IPS-15b (cell line): Measurements from ENCODE around the gene INSYN1.

Experiments used
- H3K27me3 ChIP-seq: one replicate; pipeline ENCODE4 v1.6.1; 2013; ENCODE audit warnings: low read length; ENCODE audit not compliant: control insufficient read depth, insufficient read depth
- H3K36me3 ChIP-seq: one replicate; pipeline ENCODE4 v1.6.1; 2013; ENCODE audit warnings: low read length; ENCODE audit not compliant: control insufficient read depth, insufficient read depth
- H3K4me1 ChIP-seq: one replicate; pipeline ENCODE4 v1.6.1; 2013; ENCODE audit warnings: mild to moderate bottlenecking, low read length; ENCODE audit not compliant: control insufficient read depth, insufficient read depth
- H3K4me3 ChIP-seq: one replicate; pipeline ENCODE4 v1.5.1; 2013; ENCODE audit warnings: low read depth, low read length
- H3K9ac ChIP-seq: one replicate; pipeline ENCODE4 v1.6.1; 2013; ENCODE audit warnings: low read depth, mild to moderate bottlenecking, low read length
- H3K9me3 ChIP-seq: one replicate; pipeline ENCODE4 v1.6.1; 2013; ENCODE audit warnings: mild to moderate bottlenecking, low read length; ENCODE audit not compliant: control insufficient read depth, insufficient read depth

The INSYN1 gene

GRCh38 chr15:73717802-73718201 lies 35.3 kb downstream of the INSYN1 start:
- Histone ChIP-seq H3K4me3 (no peak overlapping the region), H3K27me3 (no peaks in the 10 kb centered on the region), H3K9me3 (no peaks in the 10 kb centered on the region), H3K36me3 (peaks cover 8% of the 10 kb centered on the region), H3K4me1 (no peaks in the 10 kb centered on the region), H3K9ac (no peak overlapping the region)

GRCh38 chr15:73717206-73717605 lies 35.9 kb downstream of the INSYN1 start:
- H3K27me3 ChIP-seq = no peaks in the 10 kb centered on the region

GRCh38 chr15:73716417-73716816 lies 36.7 kb downstream of the INSYN1 start:
- Histone ChIP-seq H3K9ac (no peak overlapping the region), H3K36me3 (peaks cover 8% of the 10 kb centered on the region), H3K4me3 (no peak overlapping the region), H3K27me3 (no peaks in the 10 kb centered on the region), H3K9me3 (no peaks in the 10 kb centered on the region), H3K4me1 (no peaks in the 10 kb centered on the region)

More at GRCh38 chr15:73717206-73717605, 35.9 kb downstream of the INSYN1 start:
- Histone ChIP-seq H3K36me3 (peaks cover 8% of the 10 kb centered on the region), H3K4me3 (no peak overlapping the region), H3K4me1 (no peaks in the 10 kb centered on the region), H3K9ac (no peak overlapping the region), H3K9me3 (no peaks in the 10 kb centered on the region)

- no peaks in the 10 kb centered on the region for H3K27me3 ChIP-seq
Measured at GRCh38 chr15:73715417-73715816, 37.7 kb downstream of the INSYN1 start.

GRCh38 chr15:73714695-73715301 lies 38.4 kb downstream of the INSYN1 start:
- H3K27me3 ChIP-seq = no peaks in the 10 kb centered on the region
- no peaks in the 10 kb centered on the region for H3K9me3 ChIP-seq
- H3K4me1 ChIP-seq = no peaks in the 10 kb centered on the region
- H3K4me3 ChIP-seq = no peak overlapping the region
- peaks cover 16% of the 10 kb centered on the region for H3K36me3 ChIP-seq
- no peak overlapping the region for H3K9ac ChIP-seq

More at GRCh38 chr15:73715417-73715816, 37.7 kb downstream of the INSYN1 start:
- Histone ChIP-seq H3K9ac (no peak overlapping the region), H3K9me3 (no peaks in the 10 kb centered on the region), H3K36me3 (peaks cover 15% of the 10 kb centered on the region), H3K4me3 (no peak overlapping the region), H3K4me1 (no peaks in the 10 kb centered on the region)

GRCh38 chr15:73712107-73712506 lies 41.0 kb downstream of the INSYN1 start:
- no peak overlapping the region for H3K9ac ChIP-seq
- H3K27me3 ChIP-seq = no peaks in the 10 kb centered on the region
- no peak overlapping the region for H3K4me3 ChIP-seq
- H3K9me3 ChIP-seq = no peaks in the 10 kb centered on the region
- H3K36me3 ChIP-seq = peaks cover 27% of the 10 kb centered on the region
- no peaks in the 10 kb centered on the region for H3K4me1 ChIP-seq

- Histone ChIP-seq H3K4me3 (no peak overlapping the region), H3K9me3 (no peaks in the 10 kb centered on the region), H3K4me1 (no peaks in the 10 kb centered on the region), H3K36me3 (peaks cover 27% of the 10 kb centered on the region), H3K9ac (no peak overlapping the region), H3K27me3 (no peaks in the 10 kb centered on the region)
Measured at GRCh38 chr15:73711526-73711925, 41.6 kb downstream of the INSYN1 start.

- Histone ChIP-seq H3K9ac (no peak overlapping the region), H3K4me1 (no peaks in the 10 kb centered on the region), H3K4me3 (no peak overlapping the region), H3K27me3 (no peaks in the 10 kb centered on the region), H3K36me3 (peaks cover 27% of the 10 kb centered on the region), H3K9me3 (no peaks in the 10 kb centered on the region)
Measured at GRCh38 chr15:73710321-73710720, 42.8 kb downstream of the INSYN1 start.

GRCh38 chr15:73709686-73710085 lies 43.5 kb downstream of the INSYN1 start:
- peaks cover 30% of the 10 kb centered on the region for H3K36me3 ChIP-seq
- no peak overlapping the region for H3K9ac ChIP-seq
- H3K4me1 ChIP-seq = no peaks in the 10 kb centered on the region
- no peaks in the 10 kb centered on the region for H3K9me3 ChIP-seq
- H3K27me3 ChIP-seq = no peaks in the 10 kb centered on the region
- no peak overlapping the region for H3K4me3 ChIP-seq

- H3K9me3 ChIP-seq = no peaks in the 10 kb centered on the region
- no peak overlapping the region for H3K9ac ChIP-seq
- peaks cover 27% of the 10 kb centered on the region for H3K36me3 ChIP-seq
Measured at GRCh38 chr15:73709241-73709640, 43.9 kb downstream of the INSYN1 start.

GRCh38 chr15:73708691-73709090 lies 44.5 kb downstream of the INSYN1 start:
- Histone ChIP-seq H3K27me3 (no peaks in the 10 kb centered on the region), H3K4me1 (no peaks in the 10 kb centered on the region), H3K9me3 (no peaks in the 10 kb centered on the region), H3K4me3 (no peak overlapping the region), H3K9ac (no peak overlapping the region), H3K36me3 (peaks cover 29% of the 10 kb centered on the region)

More at GRCh38 chr15:73709241-73709640, 43.9 kb downstream of the INSYN1 start:
- Histone ChIP-seq H3K4me3 (no peak overlapping the region), H3K4me1 (no peaks in the 10 kb centered on the region), H3K27me3 (no peaks in the 10 kb centered on the region)

- Histone ChIP-seq H3K4me1 (no peaks in the 10 kb centered on the region), H3K9ac (no peak overlapping the region), H3K9me3 (no peaks in the 10 kb centered on the region), H3K27me3 (no peaks in the 10 kb centered on the region), H3K4me3 (no peak overlapping the region), H3K36me3 (peaks cover 23% of the 10 kb centered on the region)
Measured at GRCh38 chr15:73704869-73705645, 48.1 kb downstream of the INSYN1 start.
